ENCODE data around the gene LRP1B.

The LRP1B gene

DNA sequence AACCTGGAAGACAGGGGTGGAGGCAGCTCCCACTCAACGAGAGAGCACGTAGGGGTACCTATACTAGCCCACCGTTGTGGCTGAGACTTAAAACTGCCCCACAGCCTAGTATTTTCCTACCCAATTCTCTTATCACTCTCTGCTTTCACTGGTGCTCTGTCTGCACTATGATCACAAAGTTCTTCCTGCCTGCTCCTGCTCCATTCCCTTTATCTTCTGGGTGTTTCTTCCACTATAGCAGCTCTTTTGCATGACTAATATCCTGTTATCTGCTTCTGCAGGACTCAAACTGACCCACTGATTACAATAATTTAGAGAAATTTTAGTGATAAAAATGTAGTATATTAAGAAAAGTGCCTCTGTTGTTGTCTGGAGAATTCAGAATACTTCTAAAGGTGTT, 184.8 kb downstream of the LRP1B start:
- no peak for FAIRE-seq

DNA sequence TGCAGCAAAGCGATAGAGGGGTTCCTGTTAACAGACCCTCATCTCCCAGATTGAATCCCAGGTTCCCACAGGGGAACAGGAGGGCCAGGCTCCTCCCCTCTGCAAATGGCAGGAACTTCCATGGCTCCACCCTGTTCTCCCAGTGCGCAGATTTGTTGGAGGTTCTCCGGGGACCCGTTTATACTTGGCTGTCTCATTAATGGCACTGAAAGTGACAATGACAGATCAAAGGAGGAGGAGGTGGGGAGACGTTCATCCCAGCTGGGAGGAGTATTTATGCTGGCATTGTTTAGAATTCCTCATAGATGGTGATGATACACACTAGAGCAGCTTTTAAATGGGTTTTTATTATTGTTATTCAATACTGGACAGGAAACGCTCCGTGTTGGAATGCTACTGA, 186.9 kb downstream of the LRP1B start:
- no peak for FAIRE-seq

GRCh38 chr2:141942006-141942789, 188.6 kb downstream of the LRP1B start:
- FAIRE-seq, result no peak

- FAIRE-seq, result no peak
Measured at GRCh38 chr2:141941210-141941714, 189.6 kb downstream of the LRP1B start.

- no peak for FAIRE-seq
Measured at GRCh38 chr2:141940709-141941108, 190.1 kb downstream of the LRP1B start.

DNA sequence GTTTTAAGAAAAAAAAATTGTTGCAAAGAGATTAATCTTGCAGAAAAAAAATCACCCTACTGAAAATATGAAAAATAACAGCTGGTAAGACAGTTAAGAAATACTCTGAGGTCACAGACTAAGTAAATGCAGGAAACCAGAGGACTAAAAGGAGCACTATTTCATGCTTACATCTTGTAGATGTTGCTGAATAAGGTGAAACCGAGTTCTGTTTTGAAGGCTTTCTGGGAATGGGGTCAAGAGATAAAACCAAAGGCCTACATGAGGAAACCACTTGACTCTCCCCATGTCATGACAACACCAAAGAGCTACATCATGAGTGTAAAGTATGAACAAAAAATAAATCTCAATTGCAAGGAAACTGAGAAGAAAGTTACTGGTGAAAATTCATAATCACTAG, 197.6 kb downstream of the LRP1B start:
- FAIRE-seq, result no peak

- no peak for FAIRE-seq
Measured at GRCh38 chr2:141932261-141932660, 198.6 kb downstream of the LRP1B start.

DNA sequence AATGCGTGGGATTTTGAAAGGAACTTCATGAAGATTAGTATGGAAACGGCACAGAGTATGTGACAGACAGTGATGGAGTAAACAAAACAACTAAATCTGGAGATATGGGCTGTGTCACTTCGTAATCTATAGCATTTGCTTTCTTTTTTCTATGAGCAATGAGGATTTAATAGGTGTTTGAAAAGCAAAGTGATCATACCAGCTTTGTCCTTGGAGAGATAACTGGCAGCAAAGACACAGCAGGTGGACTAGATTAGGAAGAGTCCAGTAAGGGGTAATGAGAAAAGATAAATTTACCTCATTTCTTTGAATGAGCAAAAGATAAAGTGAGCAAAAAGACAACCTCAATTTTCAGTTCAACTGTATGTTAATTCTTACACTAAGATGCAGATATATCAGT, 199.0 kb downstream of the LRP1B start:
- no peak for FAIRE-seq

GRCh38 chr2:141930803-141931202, 200.0 kb downstream of the LRP1B start:
- no peak for FAIRE-seq

DNA sequence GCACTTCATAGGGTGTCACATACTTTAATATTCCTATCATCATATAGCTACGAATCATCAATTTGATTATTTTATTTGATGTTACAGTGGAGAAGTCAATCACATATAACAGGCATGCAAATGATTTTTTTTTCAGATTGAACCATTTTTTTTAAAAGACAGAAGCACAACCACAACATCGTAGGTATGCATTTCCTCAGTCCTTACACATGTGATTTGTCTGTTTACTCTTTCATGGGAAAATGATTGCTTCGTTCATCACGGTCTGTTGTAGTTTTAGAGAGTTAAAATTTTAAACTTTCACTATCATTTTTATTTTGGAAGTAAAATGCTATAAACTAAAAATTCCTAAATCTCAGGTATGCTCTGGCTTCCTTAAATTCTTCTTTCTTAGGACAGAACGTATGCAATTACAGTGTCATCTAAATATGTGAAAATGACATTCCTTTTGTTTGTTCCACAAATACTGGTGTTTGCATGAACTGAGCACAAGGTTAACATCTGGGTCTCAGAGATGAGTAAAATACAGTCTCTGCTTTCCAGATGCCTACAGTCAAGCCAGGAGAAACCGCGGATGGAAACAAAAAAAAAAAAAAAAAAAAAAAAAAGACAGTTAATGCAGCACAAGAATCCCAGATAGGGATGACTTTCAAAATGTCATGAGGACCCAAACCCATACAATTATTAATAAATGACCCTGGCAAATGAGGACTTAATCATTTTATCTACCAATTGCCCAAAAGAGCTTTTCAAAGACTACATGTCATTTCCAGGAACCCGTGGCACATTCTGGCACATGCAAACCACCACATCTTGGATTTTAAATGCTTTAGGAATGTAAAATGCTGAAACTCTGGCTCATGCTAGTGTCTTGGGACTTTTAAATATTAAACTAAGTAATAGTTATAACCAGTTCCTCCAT, 201.2 kb downstream of the LRP1B start:
- FAIRE-seq, result no peak

GRCh38 chr2:141928476-141928875, 202.3 kb downstream of the LRP1B start:
- no peak for FAIRE-seq

- no peak for FAIRE-seq
Measured at GRCh38 chr2:141927536-141927935, 203.3 kb downstream of the LRP1B start.

- no peak for FAIRE-seq
Measured at GRCh38 chr2:141925511-141925910, 205.3 kb downstream of the LRP1B start.

DNA sequence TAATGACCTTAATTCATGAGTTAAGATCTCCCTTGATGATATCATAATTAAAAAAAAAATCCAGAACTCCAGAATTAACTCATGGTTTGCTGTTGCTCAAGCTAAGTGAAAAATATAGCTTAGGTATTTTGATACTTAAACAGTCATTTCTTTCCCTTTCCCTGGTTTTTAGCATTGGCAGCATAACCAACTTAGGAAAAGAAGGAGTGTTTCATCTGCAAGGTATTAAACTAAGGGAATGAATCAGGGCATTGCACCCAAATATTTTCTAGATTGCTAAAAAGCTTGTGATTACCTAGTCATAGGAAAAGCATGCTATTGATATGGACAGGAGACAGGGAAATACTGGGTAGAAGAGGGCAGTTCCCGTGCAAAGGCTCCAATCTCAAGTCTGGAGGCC, 207.2 kb downstream of the LRP1B start:
- no peak for FAIRE-seq

GRCh38 chr2:141911485-141912066, 219.2 kb downstream of the LRP1B start:
- no peak for FAIRE-seq

DNA sequence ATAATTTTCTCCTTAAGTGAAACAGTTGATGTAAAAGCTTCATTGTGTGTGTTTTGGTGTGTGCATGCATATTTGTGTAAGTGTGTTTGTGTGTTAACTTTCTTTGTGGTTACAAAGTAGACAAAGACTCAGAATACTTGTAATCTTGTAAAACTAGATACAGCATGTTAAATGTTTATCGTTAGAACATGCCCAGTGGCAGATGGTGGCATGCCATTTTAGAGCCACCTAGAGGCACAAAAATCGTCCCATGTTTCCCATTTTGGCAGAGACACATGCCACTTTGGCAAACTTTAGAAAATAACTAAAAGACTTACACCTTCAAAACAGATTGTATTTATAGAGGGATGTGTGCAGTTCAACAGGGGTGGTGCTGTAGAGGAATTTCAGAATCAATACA, 224.1 kb downstream of the LRP1B start:
- FAIRE-seq, result no peak

GRCh38 chr2:141900826-141901225, 230.0 kb downstream of the LRP1B start:
- FAIRE-seq, result no peak

DNA sequence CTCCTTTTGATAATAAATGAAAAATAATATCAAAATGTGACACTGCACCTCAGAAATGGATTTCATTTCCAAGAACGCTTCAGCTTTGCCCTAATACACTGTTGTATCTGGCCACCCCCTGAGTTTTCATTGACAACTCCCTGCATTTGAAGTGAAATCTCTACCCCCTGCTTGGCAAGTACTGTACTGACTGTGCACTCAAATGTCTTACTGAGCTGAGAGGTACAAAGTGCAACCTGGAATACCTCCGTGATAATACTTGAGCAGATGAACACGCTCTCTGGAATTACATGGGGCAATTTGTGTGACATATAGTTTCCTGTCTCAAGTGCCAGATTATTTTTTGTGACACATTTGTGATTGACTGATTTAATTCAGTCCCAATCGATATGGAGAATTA, 231.1 kb downstream of the LRP1B start:
- no peak for FAIRE-seq

GRCh38 chr2:141889788-141890187, 241.0 kb downstream of the LRP1B start:
- FAIRE-seq, result no peak

- FAIRE-seq, result no peak
Measured at GRCh38 chr2:141888987-141889555, 241.7 kb downstream of the LRP1B start.

- no peak for FAIRE-seq
Measured at GRCh38 chr2:141887363-141887762, 243.5 kb downstream of the LRP1B start.

- FAIRE-seq, result no peak
Measured at GRCh38 chr2:141878016-141878415, 252.8 kb downstream of the LRP1B start.
